Measurements from ENCODE around the gene SEMA6B. TPM values are rescaled to one million over a fixed set of nuclear protein-coding genes. Genes with fewer than 3 reads are reported as not detected.

Gene SEMA6B
- total and polyA plus RNA-seq, 9 donors = 15.6 to 63.2 (median 50.8) TPM

GRCh38 chr19:4500841-4501591 lies 58.5 kb downstream of the SEMA6B start:
- no peak overlapping the region for H3K4me3 ChIP-seq (ENCODE audit: low read length)
- peaks cover 78% of the 10 kb centered on the region for H3K36me3 ChIP-seq (ENCODE audit: control insufficient read depth, insufficient read depth, low read length)
- H3K27ac ChIP-seq (ENCODE audit: low read length) = no peak overlapping the region
- WGBS (ENCODE audit: insufficient coverage) = 85% methylated on average over 25 of the region's 29 CpGs
- peaks cover 27% of the 10 kb centered on the region for H3K4me1 ChIP-seq (ENCODE audit: control insufficient read depth, insufficient read depth, low read length)
- no peak for DNase-seq
- H3K9me3 ChIP-seq (replicated peaks; ENCODE audit: control insufficient read depth, low read depth, low read length) = no peaks in the 10 kb centered on the region
- no peaks in the 10 kb centered on the region for H3K27me3 ChIP-seq (ENCODE audit: control insufficient read depth, insufficient read depth, low read length)

- H3K27me3 ChIP-seq (ENCODE audit: control insufficient read depth, insufficient read depth, low read length) = no peaks in the 10 kb centered on the region
- no peaks in the 10 kb centered on the region for H3K9me3 ChIP-seq (replicated peaks; ENCODE audit: control insufficient read depth, low read depth, low read length)
- H3K27ac ChIP-seq (ENCODE audit: low read length) = no peak overlapping the region
- peaks cover 76% of the 10 kb centered on the region for H3K36me3 ChIP-seq (ENCODE audit: control insufficient read depth, insufficient read depth, low read length)
- 84% methylated on average over 13 of the region's 15 CpGs for WGBS (ENCODE audit: insufficient coverage)
- peaks cover 23% of the 10 kb centered on the region for H3K4me1 ChIP-seq (ENCODE audit: control insufficient read depth, insufficient read depth, low read length)
- H3K4me3 ChIP-seq (ENCODE audit: low read length) = no peak overlapping the region
- DNase-seq = no peak
These were observed 59.6 kb downstream of the SEMA6B start for GRCh38 chr19:4499855-4500254.

DNA sequence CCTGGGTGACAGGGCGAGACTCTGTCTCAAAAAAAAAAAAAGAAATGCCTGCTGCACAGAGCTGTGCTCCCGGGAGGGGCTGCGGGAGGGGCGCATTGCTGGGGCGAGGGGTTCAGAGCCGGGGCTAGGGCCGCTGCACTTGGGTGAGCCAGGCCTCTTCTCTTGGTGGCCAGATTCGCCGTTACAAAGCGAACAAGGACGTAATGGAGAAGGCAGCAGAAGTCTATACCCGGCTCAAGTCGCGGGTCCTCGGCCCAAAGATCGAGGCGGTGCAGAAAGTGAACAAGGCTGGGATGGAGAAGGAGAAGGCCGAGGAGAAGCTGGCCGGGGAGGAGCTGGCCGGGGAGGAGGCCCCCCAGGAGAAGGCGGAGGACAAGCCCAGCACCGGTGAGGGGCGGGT lies 60.2 kb downstream of the SEMA6B start:
- Histone ChIP-seq H3K4me1 (ENCODE audit: control insufficient read depth, insufficient read depth, low read length) (peaks cover 17% of the 10 kb centered on the region), H3K4me3 (ENCODE audit: low read length) (no peak overlapping the region), H3K27ac (ENCODE audit: low read length) (no peak overlapping the region), H3K36me3 (ENCODE audit: control insufficient read depth, insufficient read depth, low read length) (peaks cover 77% of the 10 kb centered on the region), H3K9me3 (replicated peaks; ENCODE audit: control insufficient read depth, low read depth, low read length) (no peaks in the 10 kb centered on the region), H3K27me3 (ENCODE audit: control insufficient read depth, insufficient read depth, low read length) (no peaks in the 10 kb centered on the region)
- WGBS (ENCODE audit: insufficient coverage) = 89% methylated on average over 16 of the region's 23 CpGs
- no peak for DNase-seq

DNA sequence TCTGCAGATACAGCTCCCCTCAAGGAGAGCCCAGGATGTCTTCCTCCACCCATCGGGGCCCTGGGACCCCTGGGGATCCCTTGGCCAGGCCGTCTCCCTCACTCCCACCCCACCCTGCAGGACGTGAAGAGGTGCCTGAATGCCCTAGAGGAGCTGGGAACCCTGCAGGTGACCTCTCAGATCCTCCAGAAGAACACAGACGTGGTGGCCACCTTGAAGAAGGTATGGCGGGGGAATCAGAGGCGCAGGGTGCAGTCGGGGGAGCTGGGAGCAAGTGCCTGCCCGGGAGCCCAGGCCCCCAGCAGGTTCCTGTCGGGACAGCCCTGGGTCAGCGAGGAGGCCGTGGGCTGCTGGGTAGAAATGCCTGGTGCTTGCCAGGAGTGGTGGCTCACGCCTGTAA lies 60.8 kb downstream of the SEMA6B start:
- H3K27me3 ChIP-seq (ENCODE audit: control insufficient read depth, insufficient read depth, low read length) = no peaks in the 10 kb centered on the region
- H3K27ac ChIP-seq (ENCODE audit: low read length) = no peak overlapping the region
- H3K36me3 ChIP-seq (ENCODE audit: control insufficient read depth, insufficient read depth, low read length) = peaks cover 77% of the 10 kb centered on the region
- H3K4me1 ChIP-seq (ENCODE audit: control insufficient read depth, insufficient read depth, low read length) = peaks cover 11% of the 10 kb centered on the region
- no peak overlapping the region for H3K4me3 ChIP-seq (ENCODE audit: low read length)
- no peaks in the 10 kb centered on the region for H3K9me3 ChIP-seq (replicated peaks; ENCODE audit: control insufficient read depth, low read depth, low read length)
- no peak for DNase-seq
- 90% methylated on average over 12 of the region's 12 CpGs for WGBS (ENCODE audit: insufficient coverage)

GRCh38 chr19:4497770-4498389 lies 61.6 kb downstream of the SEMA6B start:
- no peak for DNase-seq

GRCh38 chr19:4496304-4496703 lies 63.2 kb downstream of the SEMA6B start:
- H3K27me3 ChIP-seq (ENCODE audit: control insufficient read depth, insufficient read depth, low read length) = no peaks in the 10 kb centered on the region
- no peak for DNase-seq
- H3K27ac ChIP-seq (ENCODE audit: low read length) = no peak overlapping the region
- no peak overlapping the region for H3K4me3 ChIP-seq (ENCODE audit: low read length)
- H3K9me3 ChIP-seq (replicated peaks; ENCODE audit: control insufficient read depth, low read depth, low read length) = no peaks in the 10 kb centered on the region
- no peaks in the 10 kb centered on the region for H3K4me1 ChIP-seq (ENCODE audit: control insufficient read depth, insufficient read depth, low read length)
- WGBS (ENCODE audit: insufficient coverage) = 96% methylated on average over 5 of the region's 18 CpGs
- peaks cover 77% of the 10 kb centered on the region for H3K36me3 ChIP-seq (ENCODE audit: control insufficient read depth, insufficient read depth, low read length)

More at GRCh38 chr19:4497770-4498389, 61.6 kb downstream of the SEMA6B start:
- Histone ChIP-seq H3K4me1 (ENCODE audit: control insufficient read depth, insufficient read depth, low read length) (peaks cover 3% of the 10 kb centered on the region), H3K36me3 (ENCODE audit: control insufficient read depth, insufficient read depth, low read length) (peaks cover 77% of the 10 kb centered on the region), H3K27ac (ENCODE audit: low read length) (no peak overlapping the region), H3K9me3 (replicated peaks; ENCODE audit: control insufficient read depth, low read depth, low read length) (no peaks in the 10 kb centered on the region), H3K27me3 (ENCODE audit: control insufficient read depth, insufficient read depth, low read length) (no peaks in the 10 kb centered on the region), H3K4me3 (ENCODE audit: low read length) (no peak overlapping the region)
- 90% methylated on average over 25 of the region's 25 CpGs for WGBS (ENCODE audit: insufficient coverage)

- H3K4me3 ChIP-seq (ENCODE audit: low read length) = no peak overlapping the region
- 78% methylated on average over 12 of the region's 12 CpGs for WGBS (ENCODE audit: insufficient coverage)
- H3K36me3 ChIP-seq (ENCODE audit: control insufficient read depth, insufficient read depth, low read length) = peaks cover 74% of the 10 kb centered on the region
These were observed 64.0 kb downstream of the SEMA6B start for GRCh38 chr19:4495471-4495870.

GRCh38 chr19:4494691-4495064 lies 64.8 kb downstream of the SEMA6B start:
- Histone ChIP-seq H3K4me1 (ENCODE audit: control insufficient read depth, insufficient read depth, low read length) (no peaks in the 10 kb centered on the region), H3K4me3 (ENCODE audit: low read length) (no peak overlapping the region), H3K27ac (ENCODE audit: low read length) (no peak overlapping the region), H3K36me3 (ENCODE audit: control insufficient read depth, insufficient read depth, low read length) (peaks cover 77% of the 10 kb centered on the region), H3K9me3 (replicated peaks; ENCODE audit: control insufficient read depth, low read depth, low read length) (no peaks in the 10 kb centered on the region), H3K27me3 (ENCODE audit: control insufficient read depth, insufficient read depth, low read length) (no peaks in the 10 kb centered on the region)
- DNase-seq = no peak
- WGBS (ENCODE audit: insufficient coverage) = 92% methylated on average over 7 of the region's 8 CpGs

More at GRCh38 chr19:4495471-4495870, 64.0 kb downstream of the SEMA6B start:
- Histone ChIP-seq H3K9me3 (replicated peaks; ENCODE audit: control insufficient read depth, low read depth, low read length) (no peaks in the 10 kb centered on the region), H3K4me1 (ENCODE audit: control insufficient read depth, insufficient read depth, low read length) (no peaks in the 10 kb centered on the region), H3K27ac (ENCODE audit: low read length) (no peak overlapping the region), H3K27me3 (ENCODE audit: control insufficient read depth, insufficient read depth, low read length) (no peaks in the 10 kb centered on the region)
- no peak for DNase-seq

- Histone ChIP-seq H3K36me3 (ENCODE audit: control insufficient read depth, insufficient read depth, low read length) (peaks cover 76% of the 10 kb centered on the region), H3K4me3 (ENCODE audit: low read length) (no peak overlapping the region), H3K27me3 (ENCODE audit: control insufficient read depth, insufficient read depth, low read length) (no peaks in the 10 kb centered on the region), H3K4me1 (ENCODE audit: control insufficient read depth, insufficient read depth, low read length) (no peaks in the 10 kb centered on the region), H3K9me3 (replicated peaks; ENCODE audit: control insufficient read depth, low read depth, low read length) (no peaks in the 10 kb centered on the region), H3K27ac (ENCODE audit: low read length) (no peak overlapping the region)
- WGBS (ENCODE audit: insufficient coverage) = 95% methylated on average over 52 of the region's 61 CpGs
- DNase-seq = no peak
These were observed 65.4 kb downstream of the SEMA6B start for GRCh38 chr19:4493929-4494690.
